GM19455 (cell line): ENCODE data around the gene ABCD2.
"Not testable (repeated sequence)": the region's sequence is repeated elsewhere in the genome, so short reads cannot be mapped to it uniquely, and the experiment has no call there.

Source experiments
- ATAC-seq: cut with Tn5 transposase; IDR thresholded peaks from one replicate; pipeline ENCODE4 v1.9.1; 2021; ENCODE audit not compliant: unreplicated experiment

ABCD2 gene

GRCh38 chr12:39544211-39544610 is 75.4 kb downstream of the ABCD2 start:
- not testable (repeated sequence) for ATAC-seq

- ATAC-seq = no peak
Observed at GRCh38 chr12:39541471-39541870, 78.1 kb downstream of the ABCD2 start.

GRCh38 chr12:39538679-39539104 is 80.9 kb downstream of the ABCD2 start:
- ATAC-seq = no peak

GRCh38 chr12:39533951-39534350 is 85.7 kb downstream of the ABCD2 start:
- ATAC-seq = no peak

GRCh38 chr12:39532448-39532847 is 87.2 kb downstream of the ABCD2 start:
- no peak for ATAC-seq

- no peak for ATAC-seq
Observed at GRCh38 chr12:39526974-39527373, 92.6 kb downstream of the ABCD2 start.

GRCh38 chr12:39522167-39522566 is 97.4 kb downstream of the ABCD2 start:
- not testable (repeated sequence) for ATAC-seq

GRCh38 chr12:39510001-39510400 is 109.6 kb downstream of the ABCD2 start:
- ATAC-seq = no peak

- ATAC-seq = no peak
Observed at GRCh38 chr12:39505554-39505953, 114.0 kb downstream of the ABCD2 start.

- ATAC-seq = no peak
Observed at GRCh38 chr12:39505023-39505422, 114.6 kb downstream of the ABCD2 start.

GRCh38 chr12:39503439-39503838 is 116.2 kb downstream of the ABCD2 start:
- ATAC-seq = no peak

GRCh38 chr12:39502726-39503125 is 116.9 kb downstream of the ABCD2 start:
- no peak for ATAC-seq
